22Rv1 (cell line): Measurements from ENCODE around the gene ADGRF1.

Experiments used
- CTCF ChIP-seq: fragments of 450-650 bp; IDR thresholded peaks from 2 replicates; pipeline ENCODE4 v1.5.1; 2017; ENCODE audit warnings: mild to moderate bottlenecking
- ZFX ChIP-seq: fragments of 450-650 bp; IDR thresholded peaks from 2 replicates; pipeline ENCODE4 v1.6.1; 2017; ENCODE audit warnings: antibody characterized with exemption, borderline replicate concordance

DNA sequence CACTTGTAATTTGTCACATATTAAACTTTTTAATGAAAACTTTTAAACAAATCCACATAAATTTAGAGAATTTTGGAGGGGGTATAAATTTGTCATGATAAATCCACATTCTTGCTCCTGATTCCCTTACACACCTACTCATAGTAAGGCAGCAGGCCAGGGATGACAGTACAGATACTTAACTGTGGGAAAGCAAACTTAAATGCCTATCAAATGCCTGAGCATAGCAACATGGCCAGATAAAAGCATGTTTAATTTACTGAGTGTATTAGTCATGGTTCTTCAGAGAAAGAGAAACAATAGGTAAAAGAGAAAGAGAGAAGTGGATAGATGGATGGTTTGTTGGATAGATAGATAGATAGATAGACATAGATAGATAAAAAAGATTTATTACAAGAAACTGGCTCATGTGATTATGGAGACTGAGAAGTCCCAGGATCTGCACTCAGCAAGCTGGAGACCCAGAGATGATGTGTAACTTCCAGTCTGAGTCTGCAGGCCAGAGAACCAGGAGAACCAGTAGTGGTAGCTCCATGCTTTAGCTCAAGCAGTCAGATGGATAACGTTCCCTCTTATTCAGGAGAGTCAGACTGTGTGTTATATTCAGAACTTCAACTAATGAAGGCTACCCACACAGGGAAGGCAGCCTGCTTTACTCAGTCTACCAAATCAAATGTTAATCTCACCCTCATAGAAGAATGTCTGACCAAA, 15.9 kb upstream of the ADGRF1 start:
- TF ChIP-seq CTCF: no peak
- no peak for TF ChIP-seq ZFX
